Stimulated activated memory B cell treated with anti-CD40 and anti-IgM and Interleukin-4, amounts not matched to agents 10 μg/mL and 1 μg/mL and 100 μg/mL, for 72 hours (primary cell): Measurements from ENCODE around the gene RBM38.

Experiments
- ATAC-seq: fragments of 150-1000 bp; cut with Tn5 transposase; 2 replicates; pipeline ENCODE4 v1.10.0; 2021
- H3K27ac Mint-ChIP-seq: one replicate; pipeline ENCODE4 v1.8.0; 2022; ENCODE audit warnings: mild to moderate bottlenecking, mixed read lengths
- H3K27me3 Mint-ChIP-seq: one replicate; pipeline ENCODE4 v1.8.0; 2022; ENCODE audit warnings: mixed read lengths
- H3K36me3 Mint-ChIP-seq: one replicate; pipeline ENCODE4 v1.8.0; 2022; ENCODE audit warnings: mixed read lengths
- H3K4me1 Mint-ChIP-seq: one replicate; pipeline ENCODE4 v1.8.0; 2022; ENCODE audit warnings: mixed read lengths
- H3K4me3 Mint-ChIP-seq: one replicate; pipeline ENCODE4 v1.8.0; 2022; ENCODE audit warnings: mild to moderate bottlenecking, moderate library complexity, mixed read lengths
- H3K9me3 Mint-ChIP-seq: one replicate; pipeline ENCODE4 v1.8.0; 2022; ENCODE audit warnings: mixed read lengths

Gene RBM38

DNA sequence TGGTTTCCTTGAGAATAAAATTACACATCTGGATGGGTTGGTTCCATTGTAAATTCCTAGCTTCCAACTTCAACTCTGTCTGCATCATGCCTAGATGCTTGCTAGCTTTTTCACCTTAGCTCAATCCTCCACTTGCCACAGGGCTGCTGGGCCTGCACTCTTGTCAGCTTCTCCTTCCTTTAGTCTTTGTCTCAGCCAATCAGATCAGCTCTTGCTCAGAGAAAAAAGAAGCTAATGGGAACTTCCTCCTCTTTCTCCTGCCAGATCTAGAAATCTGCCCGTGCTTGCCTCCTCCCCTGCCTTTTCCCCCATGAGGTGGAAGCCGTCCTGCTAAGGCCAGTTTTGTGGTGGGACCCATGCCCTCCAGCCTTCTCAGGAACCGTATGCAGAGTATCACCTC lies 21.6 kb upstream of the RBM38 start:
- no peak for ATAC-seq
- Mint-ChIP-seq H3K4me3 (no peak overlapping the region), H3K27me3 (no peaks in the 10 kb centered on the region), H3K36me3 (peaks cover 77% of the 10 kb centered on the region), H3K27ac (no peak overlapping the region), H3K9me3 (no peaks in the 10 kb centered on the region), H3K4me1 (no peaks in the 10 kb centered on the region)

DNA sequence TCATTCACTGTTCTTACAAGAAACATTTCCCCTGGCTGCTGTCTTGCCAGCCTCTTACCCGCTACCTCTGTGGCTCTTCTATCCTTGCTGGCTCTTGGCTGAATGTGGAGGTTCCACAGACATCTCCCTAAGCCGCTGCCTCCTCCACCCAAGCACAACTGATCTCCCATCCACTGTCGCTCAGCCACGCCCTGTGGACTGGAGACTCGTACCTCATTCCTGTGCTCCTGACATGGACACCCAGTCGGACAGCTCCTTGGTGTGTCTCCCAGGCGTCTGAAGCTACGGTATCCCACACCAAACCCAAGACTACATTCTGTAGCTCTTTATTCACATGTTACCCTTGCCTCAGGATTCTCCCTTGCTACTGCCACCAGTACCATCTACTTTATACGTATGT lies 20.9 kb upstream of the RBM38 start:
- no peak overlapping the region for H3K27ac Mint-ChIP-seq
- peaks cover 82% of the 10 kb centered on the region for H3K36me3 Mint-ChIP-seq
- H3K9me3 Mint-ChIP-seq, result no peaks in the 10 kb centered on the region
- H3K4me3 Mint-ChIP-seq, result no peak overlapping the region
- no peaks in the 10 kb centered on the region for H3K27me3 Mint-ChIP-seq
- no peaks in the 10 kb centered on the region for H3K4me1 Mint-ChIP-seq
- ATAC-seq, result no peak

DNA sequence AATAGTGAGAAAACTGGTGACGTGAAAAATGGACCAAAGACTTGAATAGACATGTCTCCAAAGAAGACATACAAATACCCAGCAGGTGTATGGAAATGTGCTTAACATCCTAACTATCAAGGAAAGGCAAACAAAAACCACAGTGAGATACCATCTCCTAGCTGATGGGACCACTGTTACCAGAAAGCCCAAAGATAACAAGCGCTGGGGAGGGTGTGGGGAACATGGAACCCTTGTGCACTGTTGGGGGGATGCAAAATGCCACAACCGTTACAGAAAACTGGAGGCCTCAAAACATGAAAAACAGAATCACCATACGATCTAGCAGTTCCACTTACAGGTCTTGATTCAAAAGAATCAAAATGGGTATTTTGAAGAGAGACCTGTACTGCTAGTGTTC lies 19.8 kb upstream of the RBM38 start:
- H3K27ac Mint-ChIP-seq, result no peak overlapping the region
- H3K27me3 Mint-ChIP-seq, result no peaks in the 10 kb centered on the region
- H3K4me1 Mint-ChIP-seq, result no peaks in the 10 kb centered on the region
- H3K4me3 Mint-ChIP-seq, result no peak overlapping the region
- H3K36me3 Mint-ChIP-seq, result peaks cover 83% of the 10 kb centered on the region
- H3K9me3 Mint-ChIP-seq, result no peaks in the 10 kb centered on the region
- no peak for ATAC-seq

DNA sequence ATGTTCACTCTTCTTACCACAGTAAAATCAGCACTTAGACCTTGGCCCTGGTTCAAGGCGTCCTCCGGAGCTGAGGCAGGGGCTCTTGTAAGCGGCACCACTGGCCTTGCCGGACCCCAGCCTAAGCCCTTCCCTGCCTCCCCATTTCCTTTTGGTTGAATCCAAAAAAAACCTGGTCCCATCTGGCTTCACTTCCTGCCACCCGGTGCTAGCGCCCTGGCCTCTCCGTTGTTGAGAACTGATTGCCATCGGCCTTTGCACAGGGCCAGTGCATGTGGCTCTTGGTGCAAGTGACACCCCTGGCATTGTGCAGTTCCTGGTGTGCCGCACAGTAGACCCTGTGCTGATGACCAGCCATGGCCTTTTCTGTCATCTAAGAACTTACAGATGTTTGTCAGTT lies 19.0 kb upstream of the RBM38 start:
- no peak overlapping the region for H3K4me3 Mint-ChIP-seq
- ATAC-seq, result no peak
- H3K4me1 Mint-ChIP-seq, result no peaks in the 10 kb centered on the region
- peaks cover 78% of the 10 kb centered on the region for H3K36me3 Mint-ChIP-seq
- H3K27me3 Mint-ChIP-seq, result no peaks in the 10 kb centered on the region
- H3K9me3 Mint-ChIP-seq, result no peaks in the 10 kb centered on the region
- H3K27ac Mint-ChIP-seq, result no peak overlapping the region

DNA sequence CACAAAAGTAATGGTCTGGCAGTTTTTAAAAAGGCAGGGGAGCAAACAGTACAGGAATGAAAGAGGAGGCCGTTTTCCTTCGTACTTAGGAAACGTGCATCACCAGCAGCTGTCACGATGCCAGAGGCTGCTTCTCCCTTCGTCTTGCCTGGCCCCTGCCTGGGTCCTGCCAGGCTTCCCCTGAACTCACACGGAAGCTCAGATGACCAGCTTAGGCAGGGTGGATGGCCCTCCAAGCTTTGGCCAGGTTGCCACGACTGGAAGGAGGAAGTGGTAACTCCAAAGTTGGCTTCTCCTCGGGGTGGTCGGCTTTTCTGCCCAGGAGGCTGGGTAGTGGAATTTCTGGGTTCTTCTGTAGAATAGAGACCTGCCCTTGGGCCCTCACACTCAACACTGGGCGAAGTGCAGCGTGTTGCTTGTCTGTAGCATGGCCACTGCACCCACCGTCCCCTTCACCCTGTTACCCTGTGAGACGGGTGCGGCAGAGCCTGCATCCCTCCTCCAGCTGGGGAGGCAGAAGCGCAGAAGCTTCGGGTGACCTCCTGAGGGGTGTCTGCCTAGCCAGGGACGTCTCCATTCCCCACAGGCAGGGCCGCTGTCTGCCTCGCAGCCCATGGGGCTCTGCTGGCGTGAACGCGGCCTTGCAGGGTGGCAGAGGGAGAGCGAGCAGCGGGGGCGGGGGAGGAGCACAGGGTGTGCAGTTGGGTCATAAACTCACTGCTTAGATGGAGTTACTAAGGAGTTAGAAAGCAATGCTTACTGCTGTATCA lies 18.4 kb upstream of the RBM38 start:
- Mint-ChIP-seq H3K27me3 (no peaks in the 10 kb centered on the region), H3K4me3 (no peak overlapping the region), H3K9me3 (no peaks in the 10 kb centered on the region), H3K27ac (no peak overlapping the region), H3K36me3 (peaks cover 81% of the 10 kb centered on the region), H3K4me1 (no peaks in the 10 kb centered on the region)
- no peak for ATAC-seq

DNA sequence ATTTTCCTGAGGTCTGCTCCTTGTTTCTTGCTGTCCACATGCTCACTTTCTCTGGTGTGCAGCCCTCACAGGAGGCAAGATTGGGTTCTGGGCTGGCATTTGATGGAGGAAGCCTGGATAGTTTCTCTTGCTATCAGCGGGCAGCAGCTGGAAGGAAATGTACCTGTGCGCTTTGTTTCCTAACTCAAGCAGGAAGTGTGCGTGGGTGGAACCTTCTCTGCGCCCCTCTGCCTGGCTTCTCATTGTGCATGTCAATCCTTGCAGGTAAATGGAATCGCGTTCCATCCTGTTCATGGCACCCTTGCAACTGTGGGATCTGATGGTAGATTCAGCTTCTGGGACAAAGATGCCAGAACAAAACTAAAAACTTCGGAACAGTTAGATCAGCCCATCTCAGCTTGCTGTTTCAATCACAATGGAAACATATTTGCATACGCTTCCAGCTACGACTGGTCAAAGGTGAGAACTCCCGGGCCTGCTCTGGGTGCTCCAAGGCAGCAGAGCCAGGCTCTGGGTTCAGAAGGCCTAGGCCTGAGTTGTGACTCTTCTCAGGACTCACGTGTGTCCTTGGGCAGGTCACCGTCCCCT lies 16.8 kb upstream of the RBM38 start:
- no peaks in the 10 kb centered on the region for H3K27me3 Mint-ChIP-seq
- no peak for ATAC-seq
- H3K9me3 Mint-ChIP-seq, result no peaks in the 10 kb centered on the region
- peak overlapping the region; percentile 6 for H3K27ac Mint-ChIP-seq
- no peak overlapping the region for H3K4me3 Mint-ChIP-seq
- no peaks in the 10 kb centered on the region for H3K4me1 Mint-ChIP-seq
- H3K36me3 Mint-ChIP-seq, result peaks cover 70% of the 10 kb centered on the region

DNA sequence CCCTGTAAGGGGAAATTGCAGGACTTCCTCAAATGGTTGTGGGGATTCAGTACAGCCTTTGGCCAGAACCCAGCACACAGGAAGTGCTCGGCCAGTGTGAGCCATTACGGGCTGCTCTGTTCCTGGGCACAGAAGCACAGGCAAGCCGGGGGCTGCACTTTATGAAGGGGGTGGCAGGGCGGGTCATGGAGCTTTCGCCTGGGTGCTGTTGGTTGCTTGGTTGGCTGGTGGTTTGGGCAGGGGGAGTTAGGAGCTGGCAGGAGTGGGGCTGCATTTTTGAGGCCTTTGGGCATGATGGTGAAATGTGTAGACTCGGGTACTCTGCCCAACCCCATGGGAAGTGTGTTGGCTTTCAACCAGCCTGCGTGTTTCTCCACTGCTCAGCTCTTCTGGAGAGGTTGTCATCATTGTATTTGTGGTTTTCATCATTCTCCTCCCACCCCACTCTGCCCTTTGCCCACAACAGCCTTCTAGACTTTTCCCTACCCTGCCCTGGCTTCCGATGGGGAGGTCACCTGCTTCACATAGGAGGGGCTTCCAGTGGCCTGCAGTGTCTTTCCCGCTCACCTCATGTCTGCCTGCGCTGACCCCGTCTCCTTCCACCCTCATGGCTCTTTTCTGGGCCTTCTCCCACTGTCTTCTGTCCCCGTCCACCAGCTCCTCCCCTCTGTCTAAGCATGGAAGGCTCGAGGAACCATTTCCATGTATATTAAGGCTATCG lies 16.1 kb upstream of the RBM38 start:
- Mint-ChIP-seq H3K4me1 (no peaks in the 10 kb centered on the region), H3K27ac (peak overlapping the region; percentile 6), H3K36me3 (peaks cover 63% of the 10 kb centered on the region), H3K27me3 (no peaks in the 10 kb centered on the region), H3K9me3 (no peaks in the 10 kb centered on the region), H3K4me3 (no peak overlapping the region)
- no peak for ATAC-seq

DNA sequence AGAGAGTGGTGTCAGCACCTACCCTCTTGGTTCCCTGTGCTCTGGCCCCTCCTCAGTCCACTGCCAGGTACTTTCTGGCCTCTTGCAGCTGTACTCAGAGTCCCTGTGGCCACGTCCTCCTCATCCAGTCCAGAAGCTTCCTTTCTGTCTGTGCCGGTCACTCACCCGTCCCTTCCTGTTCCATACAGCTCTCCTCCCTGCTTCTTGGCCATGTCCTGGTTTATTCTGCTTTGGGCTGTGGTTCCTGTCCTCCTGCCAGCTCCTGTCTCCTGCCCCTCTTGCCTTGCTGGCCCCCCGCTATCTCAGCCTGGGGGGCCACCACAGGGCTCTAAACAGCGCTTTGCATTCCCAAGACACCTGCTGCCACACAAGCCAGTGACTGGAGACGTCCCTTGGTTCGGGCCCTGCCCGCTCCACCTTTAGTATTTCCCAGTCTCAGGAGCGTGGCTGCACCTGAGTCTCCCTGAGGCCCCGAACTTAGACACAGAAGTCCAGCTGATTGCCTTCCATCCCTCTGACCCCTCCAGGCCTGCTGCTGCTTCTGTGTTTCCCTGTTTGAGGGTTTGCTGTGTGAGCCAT lies 15.5 kb upstream of the RBM38 start:
- H3K27ac Mint-ChIP-seq, result peak overlapping the region; percentile 6
- no peaks in the 10 kb centered on the region for H3K27me3 Mint-ChIP-seq
- no peaks in the 10 kb centered on the region for H3K4me1 Mint-ChIP-seq
- no peaks in the 10 kb centered on the region for H3K9me3 Mint-ChIP-seq
- ATAC-seq, result no peak
- H3K36me3 Mint-ChIP-seq, result peaks cover 57% of the 10 kb centered on the region
- no peak overlapping the region for H3K4me3 Mint-ChIP-seq

DNA sequence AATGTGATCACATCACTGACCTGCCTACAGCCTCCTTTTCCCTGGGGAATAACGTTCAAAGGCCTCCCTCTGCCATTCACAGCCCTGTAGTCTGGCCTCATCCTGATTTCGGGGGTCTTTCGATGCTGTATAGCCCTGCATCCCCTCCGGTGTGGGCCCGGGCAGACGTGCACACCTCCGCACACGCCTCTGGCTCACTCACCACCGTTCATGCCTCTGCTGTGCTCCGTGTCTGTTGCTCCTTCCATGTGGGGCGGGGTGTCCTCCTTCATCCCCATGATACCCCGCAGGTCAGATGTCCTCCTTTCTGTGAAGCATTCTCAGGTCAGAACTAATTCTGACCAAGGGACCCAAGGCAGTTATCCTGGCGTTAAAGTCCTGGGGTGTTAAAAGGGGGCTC lies 13.8 kb upstream of the RBM38 start:
- H3K4me3 Mint-ChIP-seq, result no peak overlapping the region
- H3K27me3 Mint-ChIP-seq, result no peaks in the 10 kb centered on the region
- H3K9me3 Mint-ChIP-seq, result no peaks in the 10 kb centered on the region
- ATAC-seq, result no peak
- H3K36me3 Mint-ChIP-seq, result peaks cover 41% of the 10 kb centered on the region
- H3K27ac Mint-ChIP-seq, result no peak overlapping the region
- H3K4me1 Mint-ChIP-seq, result no peaks in the 10 kb centered on the region

DNA sequence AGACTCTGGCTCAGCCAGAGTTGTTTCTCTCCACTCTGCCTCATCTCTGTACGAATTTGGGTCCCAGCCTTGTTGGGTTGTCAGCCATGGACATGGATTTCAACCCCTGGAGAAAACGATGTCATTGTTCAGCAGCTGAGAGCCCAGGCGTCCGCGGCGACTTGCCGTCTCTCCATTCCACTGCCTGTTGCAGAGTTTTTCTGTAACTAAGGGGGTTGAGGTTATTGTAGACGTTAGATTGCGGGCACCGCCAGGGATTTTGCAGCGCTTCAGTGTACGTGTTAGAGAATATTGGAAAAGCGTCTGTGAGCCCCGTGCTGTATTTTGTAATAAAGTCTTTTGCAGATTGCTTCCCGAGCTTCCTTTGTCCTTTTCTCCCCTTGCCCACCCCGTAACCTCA lies 13.1 kb upstream of the RBM38 start:
- no peaks in the 10 kb centered on the region for H3K27me3 Mint-ChIP-seq
- H3K9me3 Mint-ChIP-seq, result no peaks in the 10 kb centered on the region
- H3K27ac Mint-ChIP-seq, result no peak overlapping the region
- ATAC-seq, result no peak
- H3K36me3 Mint-ChIP-seq, result peaks cover 38% of the 10 kb centered on the region
- no peak overlapping the region for H3K4me3 Mint-ChIP-seq
- no peaks in the 10 kb centered on the region for H3K4me1 Mint-ChIP-seq

DNA sequence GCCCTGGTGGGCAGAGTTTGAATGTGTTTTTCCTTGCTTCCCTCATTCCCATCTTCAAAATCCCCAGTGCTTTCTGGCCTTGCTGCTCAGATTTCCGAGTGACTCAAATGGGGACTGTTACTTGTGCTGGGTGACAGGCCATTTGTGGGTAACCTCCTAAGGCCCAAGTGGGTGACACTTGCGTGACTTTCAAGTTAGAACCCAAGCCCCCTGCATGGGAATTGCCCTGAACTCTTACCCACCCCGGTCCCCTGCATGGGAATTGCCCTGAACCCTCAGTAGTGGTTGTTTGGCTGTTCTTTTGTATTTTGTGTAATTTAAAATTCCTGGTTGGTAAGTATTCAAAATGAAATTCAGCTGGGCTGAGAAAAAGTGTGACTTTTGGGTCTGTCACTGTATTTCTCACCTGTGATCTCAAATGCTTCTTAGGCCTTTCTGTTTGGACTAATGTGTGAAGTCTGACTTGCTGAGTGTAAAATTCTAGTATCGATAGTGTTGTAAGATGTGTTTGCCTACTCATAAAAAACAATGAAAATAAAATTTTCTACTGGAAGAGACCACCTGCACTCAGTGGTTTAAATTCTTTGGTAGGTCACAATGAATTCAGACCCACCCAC lies 12.4 kb upstream of the RBM38 start:
- Mint-ChIP-seq H3K36me3 (peaks cover 32% of the 10 kb centered on the region), H3K27ac (no peak overlapping the region)
- ATAC-seq, result no peak

DNA sequence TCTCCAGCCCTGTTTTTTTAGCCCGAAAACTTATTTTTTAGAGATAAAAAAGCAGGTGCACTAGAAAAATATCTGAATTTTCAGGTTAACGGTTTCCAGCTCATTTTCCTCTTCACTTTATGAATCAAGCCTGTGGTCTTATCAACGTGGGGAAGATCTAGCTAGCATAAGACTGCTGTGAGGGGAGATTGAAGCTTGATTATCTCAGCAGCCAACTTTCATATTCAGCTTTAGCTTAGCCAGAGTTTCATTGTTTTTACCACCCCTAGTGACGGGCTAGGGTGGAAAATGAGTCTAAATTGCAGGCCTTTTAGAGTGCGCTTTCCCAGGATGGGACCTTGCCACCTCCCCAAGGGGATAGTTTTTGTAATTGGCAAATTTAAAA lies 11.9 kb upstream of the RBM38 start:
- Mint-ChIP-seq H3K4me3 (no peak overlapping the region), H3K9me3 (no peaks in the 10 kb centered on the region), H3K4me1 (no peaks in the 10 kb centered on the region), H3K27ac (no peak overlapping the region), H3K27me3 (no peaks in the 10 kb centered on the region), H3K36me3 (peaks cover 33% of the 10 kb centered on the region)
- ATAC-seq, result no peak

More for the DNA sequence above, 12.4 kb upstream of the RBM38 start:
- no peaks in the 10 kb centered on the region for H3K27me3 Mint-ChIP-seq
- H3K4me1 Mint-ChIP-seq, result no peaks in the 10 kb centered on the region
- H3K9me3 Mint-ChIP-seq, result no peaks in the 10 kb centered on the region
- no peak overlapping the region for H3K4me3 Mint-ChIP-seq

DNA sequence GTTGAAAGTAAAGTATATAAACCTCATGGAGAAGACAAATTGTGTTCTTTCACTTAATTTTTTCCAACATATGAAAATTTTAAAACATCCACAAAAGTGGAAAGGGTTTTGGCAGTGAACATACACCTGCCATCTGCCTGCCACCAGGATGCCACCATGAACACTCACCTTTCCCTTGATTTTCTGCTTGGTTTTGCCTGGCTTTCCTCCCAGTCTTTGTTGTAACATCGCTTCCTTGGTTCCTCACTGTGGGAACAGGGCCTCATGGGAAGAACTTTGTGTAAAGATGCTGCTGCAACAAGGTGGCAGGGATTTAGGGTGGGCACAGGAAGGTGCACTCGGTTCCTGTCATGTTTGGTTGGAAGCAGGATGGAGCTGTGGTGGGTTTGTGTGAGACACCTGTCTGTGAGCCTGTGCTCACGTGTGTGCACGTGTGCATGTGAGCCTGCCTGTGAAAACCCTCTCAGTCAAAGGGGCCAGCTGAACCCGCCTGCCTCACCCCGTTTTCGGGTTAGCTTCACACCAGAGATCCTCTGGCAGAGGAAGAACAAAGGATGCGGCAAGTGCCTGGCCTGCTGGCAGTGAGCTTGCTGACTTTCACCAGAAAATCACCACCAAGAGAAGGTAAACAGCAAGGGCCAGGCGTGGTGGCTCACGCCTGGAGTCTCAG lies 11.0 kb upstream of the RBM38 start:
- Mint-ChIP-seq H3K27me3 (no peaks in the 10 kb centered on the region), H3K9me3 (no peaks in the 10 kb centered on the region), H3K36me3 (peaks cover 29% of the 10 kb centered on the region), H3K4me1 (no peaks in the 10 kb centered on the region), H3K27ac (no peak overlapping the region), H3K4me3 (no peak overlapping the region)
- ATAC-seq, result no peak

DNA sequence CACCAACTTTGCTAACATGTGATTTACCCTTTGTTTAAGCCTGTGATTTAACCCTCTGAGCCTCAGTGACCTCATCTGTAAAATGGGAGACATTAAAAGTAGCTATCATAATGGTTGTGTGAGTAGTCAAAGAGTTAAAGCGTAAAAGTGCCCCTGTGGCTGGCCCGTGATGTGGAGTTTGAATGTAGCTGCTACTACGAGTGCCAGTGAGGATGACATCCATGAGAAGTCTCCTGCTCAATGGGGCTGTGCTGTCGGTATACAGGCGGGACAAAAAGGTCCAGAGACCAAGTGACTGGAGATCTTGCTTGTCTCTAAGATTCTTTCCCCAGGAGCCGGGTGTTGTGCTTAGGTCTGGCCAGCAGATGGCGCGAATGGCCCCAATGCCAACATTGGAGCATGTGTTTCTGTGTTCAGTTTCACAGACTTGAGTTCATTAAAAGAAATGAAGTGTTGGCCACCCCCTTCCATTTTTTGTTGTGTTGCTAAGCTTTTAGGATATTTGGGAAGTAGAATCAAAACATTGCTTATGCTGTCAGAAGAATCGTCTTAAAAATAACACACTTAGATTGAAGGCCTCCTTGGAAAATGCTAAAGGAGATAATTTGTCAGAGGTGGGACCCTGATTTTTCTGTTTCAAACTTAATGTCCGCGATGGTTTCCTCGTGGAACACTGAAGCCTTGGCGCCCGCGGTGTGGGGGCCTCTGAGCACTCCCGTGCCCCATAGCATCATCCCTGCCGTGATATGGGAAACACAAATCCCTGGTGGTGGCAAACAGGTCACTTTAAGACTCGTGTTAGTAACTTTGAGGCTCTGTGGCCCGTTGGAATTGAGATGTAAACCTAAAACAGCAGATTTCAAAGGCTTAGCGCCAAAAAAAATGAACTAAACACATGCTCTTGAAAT lies 9.3 kb upstream of the RBM38 start:
- no peak overlapping the region for H3K27ac Mint-ChIP-seq
- H3K9me3 Mint-ChIP-seq, result no peaks in the 10 kb centered on the region
- H3K4me3 Mint-ChIP-seq, result no peak overlapping the region
- H3K27me3 Mint-ChIP-seq, result no peaks in the 10 kb centered on the region
- H3K4me1 Mint-ChIP-seq, result no peaks in the 10 kb centered on the region
- peak; percentile 72 for ATAC-seq
- H3K36me3 Mint-ChIP-seq, result peaks cover 24% of the 10 kb centered on the region
